ENCODE data around the gene NR2E1.

NR2E1 gene

DNA sequence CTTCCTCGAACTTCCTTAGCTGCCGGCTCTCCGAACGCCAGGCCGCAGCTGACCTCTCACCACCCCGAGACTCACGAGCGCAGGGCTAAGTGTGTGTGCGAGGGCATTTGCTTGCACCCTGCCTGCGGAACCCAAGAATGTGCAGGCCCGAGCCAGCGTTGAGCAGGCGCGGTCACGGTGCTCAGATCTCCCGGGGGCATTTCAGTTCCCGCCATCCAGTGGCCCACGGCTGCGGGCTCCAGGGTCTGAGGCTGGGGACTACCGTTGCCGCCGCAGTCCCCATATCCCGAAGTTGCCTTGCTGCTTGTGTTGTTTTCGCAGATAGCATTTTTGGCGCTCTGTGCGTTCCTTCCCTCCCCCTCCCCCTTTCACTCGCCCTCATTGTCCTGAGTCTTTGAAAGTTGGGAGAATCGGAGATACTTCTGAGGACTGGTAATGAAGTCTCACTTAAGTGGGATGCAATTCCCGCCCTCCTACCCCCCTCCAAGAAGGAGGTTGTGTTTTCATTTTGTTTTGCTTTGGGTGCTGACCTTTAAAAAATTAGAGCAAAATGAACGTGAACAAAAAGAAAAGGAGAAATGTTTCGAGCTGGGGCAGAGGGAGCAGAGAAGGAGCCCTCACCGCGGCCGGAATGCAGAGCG, 1.7 kb downstream of the NR2E1 start:
- TF ChIP-seq, protein P1, sequence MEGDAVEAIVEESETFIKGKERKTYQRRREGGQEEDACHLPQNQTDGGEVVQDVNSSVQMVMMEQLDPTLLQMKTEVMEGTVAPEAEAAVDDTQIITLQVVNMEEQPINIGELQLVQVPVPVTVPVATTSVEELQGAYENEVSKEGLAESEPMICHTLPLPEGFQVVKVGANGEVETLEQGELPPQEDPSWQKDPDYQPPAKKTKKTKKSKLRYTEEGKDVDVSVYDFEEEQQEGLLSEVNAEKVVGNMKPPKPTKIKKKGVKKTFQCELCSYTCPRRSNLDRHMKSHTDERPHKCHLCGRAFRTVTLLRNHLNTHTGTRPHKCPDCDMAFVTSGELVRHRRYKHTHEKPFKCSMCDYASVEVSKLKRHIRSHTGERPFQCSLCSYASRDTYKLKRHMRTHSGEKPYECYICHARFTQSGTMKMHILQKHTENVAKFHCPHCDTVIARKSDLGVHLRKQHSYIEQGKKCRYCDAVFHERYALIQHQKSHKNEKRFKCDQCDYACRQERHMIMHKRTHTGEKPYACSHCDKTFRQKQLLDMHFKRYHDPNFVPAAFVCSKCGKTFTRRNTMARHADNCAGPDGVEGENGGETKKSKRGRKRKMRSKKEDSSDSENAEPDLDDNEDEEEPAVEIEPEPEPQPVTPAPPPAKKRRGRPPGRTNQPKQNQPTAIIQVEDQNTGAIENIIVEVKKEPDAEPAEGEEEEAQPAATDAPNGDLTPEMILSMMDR (IDR thresholded peaks at IDR 0.05; ENCODE audit: low read depth, low read length, missing control alignments), result no peak
- in situ Hi-C loops (cut with HindIII; ENCODE audit: low pct_ligation_motif_present, low sequenced_read_pairs), result no loop called here
- no peaks in the 10 kb centered on the region for H3K36me3 ChIP-seq (replicated peaks)
- H3K4me3 ChIP-seq (ENCODE audit: low read depth, low read length), result no peak overlapping the region
- H3K27me3 ChIP-seq (replicated peaks), result peaks cover 99% of the 10 kb centered on the region
- H3K27ac ChIP-seq, result no peak overlapping the region
- no peak for DNase-seq

DNA sequence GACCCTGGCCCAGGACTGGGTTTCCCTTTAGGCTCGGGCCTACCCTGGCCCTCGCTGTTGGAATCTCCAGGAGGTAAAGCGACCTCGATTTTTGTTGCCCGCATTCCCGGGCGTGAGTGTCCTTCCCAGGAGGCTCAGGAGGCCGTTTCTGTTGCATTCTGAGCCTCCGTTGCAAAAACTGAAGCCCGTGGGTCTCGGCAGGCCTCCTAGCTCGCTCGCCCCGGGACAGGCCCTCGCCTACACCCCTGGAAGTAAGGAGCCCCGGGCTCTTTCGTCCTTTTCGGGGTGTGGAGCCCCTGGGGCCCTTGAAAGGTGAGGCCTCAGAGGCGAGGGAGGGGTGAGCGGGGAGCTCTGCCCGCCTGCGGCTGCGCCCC, 2.3 kb downstream of the NR2E1 start:
- in situ Hi-C loops (cut with HindIII; ENCODE audit: low pct_ligation_motif_present, low sequenced_read_pairs), result no loop called here
- Histone ChIP-seq H3K27ac (no peak overlapping the region), H3K36me3 (replicated peaks) (no peaks in the 10 kb centered on the region), H3K4me3 (ENCODE audit: low read depth, low read length) (no peak overlapping the region), H3K27me3 (replicated peaks) (peaks cover 99% of the 10 kb centered on the region)
- DNase-seq, result no peak
- TF ChIP-seq, protein P1 (IDR thresholded peaks at IDR 0.05; ENCODE audit: low read depth, low read length, missing control alignments), result no peak

GRCh38 chr6:108168501-108169463, 3.0 kb downstream of the NR2E1 start:
- no peak overlapping the region for H3K4me3 ChIP-seq (ENCODE audit: low read depth, low read length)
- H3K27me3 ChIP-seq (replicated peaks), result peaks cover 92% of the 10 kb centered on the region
- DNase-seq, result no peak
- in situ Hi-C loops (cut with HindIII; ENCODE audit: low pct_ligation_motif_present, low sequenced_read_pairs), result no loop called here
- H3K27ac ChIP-seq, result no peak overlapping the region
- H3K36me3 ChIP-seq (replicated peaks), result no peaks in the 10 kb centered on the region
- TF ChIP-seq, protein P1 (IDR thresholded peaks at IDR 0.05; ENCODE audit: low read depth, low read length, missing control alignments), result peak; percentile 56

- no peak for DNase-seq
- H3K36me3 ChIP-seq (replicated peaks), result no peaks in the 10 kb centered on the region
- in situ Hi-C loops (cut with HindIII; ENCODE audit: low pct_ligation_motif_present, low sequenced_read_pairs), result no loop called here
- TF ChIP-seq, protein P1 (IDR thresholded peaks at IDR 0.05; ENCODE audit: low read depth, low read length, missing control alignments), result no peak
- H3K27ac ChIP-seq, result no peak overlapping the region
- H3K4me3 ChIP-seq (ENCODE audit: low read depth, low read length), result no peak overlapping the region
- peaks cover 92% of the 10 kb centered on the region for H3K27me3 ChIP-seq (replicated peaks)
These were observed 3.9 kb downstream of the NR2E1 start for GRCh38 chr6:108169464-108170331.

DNA sequence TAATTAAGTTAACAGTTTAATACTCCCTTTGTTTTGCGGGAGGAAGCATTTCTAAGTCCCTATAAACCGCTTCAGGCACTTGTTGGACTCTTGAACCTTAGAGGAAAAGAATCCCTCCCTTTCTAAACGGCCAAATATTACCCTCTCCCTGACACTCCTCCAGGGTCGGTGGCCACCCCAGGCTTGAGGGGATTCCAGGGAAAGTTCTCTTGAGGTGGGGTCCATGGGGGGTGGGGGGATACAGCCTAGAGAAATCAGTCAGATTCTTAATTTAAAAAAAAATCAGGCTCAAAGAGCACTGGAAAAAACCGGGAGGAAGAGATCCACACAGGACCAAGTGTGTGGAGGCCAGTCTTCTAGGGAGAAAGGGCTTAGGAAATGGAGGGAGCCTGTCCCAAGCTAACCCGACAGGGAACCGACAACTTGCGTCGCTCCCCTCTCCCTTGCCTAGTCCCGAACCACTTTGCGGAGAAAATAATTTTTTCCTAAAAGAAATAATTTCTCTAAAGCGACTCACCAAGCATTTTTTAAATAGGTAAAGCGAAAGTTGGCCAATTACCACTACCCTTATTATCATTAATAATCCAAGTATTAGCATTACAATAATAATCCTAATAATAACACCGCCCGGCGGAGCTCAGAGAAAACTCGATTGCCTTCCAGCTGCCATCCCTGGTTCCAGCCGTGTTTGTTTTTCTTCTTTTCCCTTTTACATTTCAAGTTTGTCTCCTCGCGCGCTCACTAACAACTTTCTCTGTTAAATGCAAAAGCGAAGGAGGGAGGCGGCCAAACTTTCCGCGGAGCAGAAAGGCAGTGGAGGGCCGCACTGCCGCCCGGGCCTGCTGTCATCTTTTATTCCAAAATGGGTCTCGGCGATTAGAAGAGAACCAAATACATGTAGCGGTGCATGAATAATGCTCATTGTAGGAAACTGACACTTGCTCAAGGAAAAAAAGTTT, 4.8 kb downstream of the NR2E1 start:
- H3K27me3 ChIP-seq (replicated peaks), result peaks cover 92% of the 10 kb centered on the region
- TF ChIP-seq, protein P1 (IDR thresholded peaks at IDR 0.05; ENCODE audit: low read depth, low read length, missing control alignments), result no peak
- no peak for DNase-seq
- H3K4me3 ChIP-seq (ENCODE audit: low read depth, low read length), result no peak overlapping the region
- H3K36me3 ChIP-seq (replicated peaks), result no peaks in the 10 kb centered on the region
- in situ Hi-C loops (cut with HindIII; ENCODE audit: low pct_ligation_motif_present, low sequenced_read_pairs), result no loop called here
- no peak overlapping the region for H3K27ac ChIP-seq

Data from brain microvascular endothelial cell (primary cell).